DMS53 (cell line): ENCODE data around the gene ATIC.
"Not testable (repeated sequence)": the region's sequence is repeated elsewhere in the genome, so short reads cannot be mapped to it uniquely, and the experiment has no call there.

ENCODE experiments used
- DNase-seq: peaks from one replicate; lab custom pipeline; 2025; lab: John Stamatoyannopoulos, UW

The ATIC gene

DNA sequence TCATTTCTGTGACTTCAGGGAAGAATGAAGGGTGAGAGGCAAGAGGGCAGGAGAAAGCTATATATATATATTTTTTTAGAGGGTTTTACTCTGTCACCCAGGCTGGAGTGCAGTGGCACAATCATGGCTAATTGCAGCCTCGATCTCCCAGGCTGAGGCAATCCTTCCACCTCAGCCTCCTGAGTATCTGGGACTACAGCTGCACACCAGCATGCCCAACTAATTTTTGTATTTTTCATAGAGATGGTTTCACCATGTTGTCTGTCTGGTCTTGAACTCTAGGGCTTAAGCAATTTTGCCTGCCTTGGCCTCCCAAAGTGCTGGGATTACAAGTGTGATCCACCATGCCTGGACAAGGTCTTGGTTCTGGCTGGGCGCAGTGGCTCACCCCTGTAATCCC lies 3.4 kb downstream of the ATIC start:
- no peak for DNase-seq

DNA sequence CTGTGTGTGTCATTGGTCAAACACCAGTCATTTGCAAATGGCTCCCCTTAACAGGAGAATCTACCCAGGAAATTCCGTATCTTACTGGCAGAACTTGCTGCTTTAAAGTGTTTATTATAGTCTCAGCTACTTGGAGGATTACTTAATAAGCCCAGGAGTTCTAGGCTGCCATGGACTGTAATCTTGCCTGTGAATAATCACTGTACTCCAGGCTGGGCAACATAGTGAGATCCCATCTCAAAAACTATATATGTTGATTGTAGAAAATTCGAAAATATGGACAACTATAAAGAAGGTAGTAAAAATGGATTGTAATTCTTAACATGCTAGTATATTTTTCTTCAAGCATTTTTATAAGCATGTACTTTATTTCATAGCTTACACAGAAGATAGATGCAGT lies 4.5 kb downstream of the ATIC start:
- DNase-seq: no peak

DNA sequence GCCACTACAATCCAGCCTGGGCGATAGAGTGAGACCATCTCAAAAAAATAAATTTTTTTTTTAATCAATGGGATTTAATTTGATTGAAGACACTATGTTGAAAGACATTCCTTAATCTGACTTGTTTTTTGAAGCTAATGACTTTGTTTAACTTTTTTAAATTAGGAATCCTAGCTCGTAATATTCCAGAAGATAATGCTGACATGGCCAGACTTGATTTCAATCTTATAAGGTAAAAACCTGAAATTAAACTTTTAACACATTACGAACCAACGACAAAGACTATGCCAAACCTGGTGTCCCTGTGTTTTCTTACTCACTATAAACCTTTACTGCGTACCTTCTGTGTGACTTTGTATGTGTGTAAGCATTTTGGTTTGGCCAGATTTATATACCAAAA lies 7.6 kb downstream of the ATIC start:
- DNase-seq: no peak

DNA sequence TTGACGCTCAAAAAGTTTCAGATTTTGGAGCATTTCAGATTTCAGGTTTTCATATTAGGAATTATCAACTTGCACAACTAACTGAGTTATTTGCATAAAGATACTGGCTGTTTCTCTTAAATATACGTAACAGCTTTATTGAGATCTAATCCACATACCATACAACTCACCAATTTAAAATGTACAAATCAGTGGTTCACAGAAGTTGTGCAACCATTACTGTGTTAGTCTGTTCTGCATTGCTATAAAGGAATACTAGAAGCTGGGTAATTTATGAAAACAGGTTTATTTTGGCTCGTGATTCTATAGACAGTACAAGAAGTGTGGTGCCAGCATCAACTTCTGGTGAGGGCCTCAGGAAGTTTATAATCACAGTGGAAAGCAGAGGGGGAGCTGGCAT lies 8.2 kb downstream of the ATIC start:
- no peak for DNase-seq

DNA sequence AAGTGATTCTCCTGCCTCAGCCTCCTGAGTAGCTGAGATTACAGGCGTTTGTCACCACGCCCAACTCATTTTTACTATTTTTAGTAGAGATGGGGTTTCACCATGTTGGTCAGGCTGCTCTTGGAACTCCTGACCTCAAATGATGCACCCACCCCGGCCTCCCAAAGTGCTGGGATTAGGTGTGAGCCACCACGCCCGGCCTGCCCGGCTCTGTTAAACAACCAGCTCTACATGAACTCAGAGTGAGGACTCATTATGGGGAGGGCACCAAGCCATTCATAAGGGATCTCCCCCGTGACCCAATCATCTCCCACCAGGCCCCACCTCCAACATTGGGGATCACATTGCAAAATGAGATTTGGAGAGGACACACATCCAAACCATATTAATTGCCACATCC lies 8.8 kb downstream of the ATIC start:
- no peak for DNase-seq

DNA sequence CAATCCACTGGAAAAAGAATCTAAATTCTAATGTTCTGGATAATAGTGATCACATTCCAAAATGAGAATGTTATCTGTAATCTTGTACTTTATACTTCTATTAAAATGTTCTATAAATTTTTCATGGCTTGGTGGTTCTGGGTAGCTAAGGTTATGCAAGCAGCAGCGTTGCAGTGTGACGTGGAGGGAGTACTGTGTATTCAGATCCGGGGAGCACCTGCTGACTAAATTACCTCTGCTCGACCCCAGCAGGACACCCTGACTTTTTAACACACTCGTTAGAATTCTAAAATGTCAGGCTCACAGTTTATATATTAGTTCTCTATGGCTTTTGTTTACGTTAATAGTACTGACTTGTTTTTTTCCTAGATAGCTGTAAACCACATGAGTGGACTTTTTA lies 13.0 kb downstream of the ATIC start:
- no peak for DNase-seq

DNA sequence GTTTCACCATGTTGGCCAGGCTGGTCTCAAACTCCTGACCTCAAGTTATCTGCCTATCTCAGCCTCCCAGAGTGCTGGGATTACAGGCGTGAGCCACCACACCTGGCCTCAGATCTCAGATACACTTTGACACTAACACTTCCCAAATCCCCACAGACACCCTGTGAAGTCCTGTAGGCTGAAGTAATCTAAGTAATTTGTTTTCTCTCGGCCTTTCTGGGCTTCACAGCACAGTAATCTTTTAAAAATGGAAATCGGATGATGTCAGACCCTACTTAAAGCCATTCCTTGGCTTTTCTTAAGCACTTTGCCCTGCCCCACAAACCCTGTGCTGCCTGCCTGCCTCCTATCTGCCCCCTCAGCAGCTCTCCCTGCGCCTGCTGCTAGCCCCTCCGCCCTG lies 16.2 kb downstream of the ATIC start:
- no peak for DNase-seq

DNA sequence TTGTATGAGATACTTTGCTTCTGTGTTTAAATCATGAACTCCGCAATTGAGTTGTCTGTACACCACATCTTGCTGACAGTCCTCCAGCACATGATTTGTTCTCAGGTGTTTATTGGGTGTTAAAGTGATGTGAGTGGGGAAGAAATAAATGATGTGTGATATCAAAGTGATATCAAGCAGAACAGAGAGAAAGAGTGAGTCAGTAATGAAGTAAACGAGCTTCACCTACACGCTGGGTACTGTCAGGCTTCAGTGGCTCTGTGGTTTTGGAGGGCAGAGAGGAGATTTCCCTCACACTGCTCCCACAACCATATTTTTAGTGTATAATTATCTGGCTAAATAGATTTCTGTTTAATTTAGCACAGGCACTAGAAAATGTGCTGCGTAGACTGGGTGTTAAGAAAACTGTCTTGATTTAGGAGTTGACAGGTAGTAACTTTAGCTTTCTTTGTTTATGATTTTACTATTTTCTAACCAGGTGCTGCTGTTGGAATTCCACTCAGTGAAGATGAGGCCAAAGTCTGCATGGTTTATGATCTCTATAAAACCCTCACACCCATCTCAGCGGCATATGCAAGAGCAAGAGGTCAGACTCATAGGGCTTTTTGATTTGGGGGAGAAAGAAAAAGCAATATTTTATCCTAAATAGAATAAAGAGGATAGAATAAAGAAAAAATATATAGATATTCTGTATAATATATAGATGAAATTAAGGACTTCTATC lies 21.2 kb downstream of the ATIC start:
- DNase-seq: no peak

DNA sequence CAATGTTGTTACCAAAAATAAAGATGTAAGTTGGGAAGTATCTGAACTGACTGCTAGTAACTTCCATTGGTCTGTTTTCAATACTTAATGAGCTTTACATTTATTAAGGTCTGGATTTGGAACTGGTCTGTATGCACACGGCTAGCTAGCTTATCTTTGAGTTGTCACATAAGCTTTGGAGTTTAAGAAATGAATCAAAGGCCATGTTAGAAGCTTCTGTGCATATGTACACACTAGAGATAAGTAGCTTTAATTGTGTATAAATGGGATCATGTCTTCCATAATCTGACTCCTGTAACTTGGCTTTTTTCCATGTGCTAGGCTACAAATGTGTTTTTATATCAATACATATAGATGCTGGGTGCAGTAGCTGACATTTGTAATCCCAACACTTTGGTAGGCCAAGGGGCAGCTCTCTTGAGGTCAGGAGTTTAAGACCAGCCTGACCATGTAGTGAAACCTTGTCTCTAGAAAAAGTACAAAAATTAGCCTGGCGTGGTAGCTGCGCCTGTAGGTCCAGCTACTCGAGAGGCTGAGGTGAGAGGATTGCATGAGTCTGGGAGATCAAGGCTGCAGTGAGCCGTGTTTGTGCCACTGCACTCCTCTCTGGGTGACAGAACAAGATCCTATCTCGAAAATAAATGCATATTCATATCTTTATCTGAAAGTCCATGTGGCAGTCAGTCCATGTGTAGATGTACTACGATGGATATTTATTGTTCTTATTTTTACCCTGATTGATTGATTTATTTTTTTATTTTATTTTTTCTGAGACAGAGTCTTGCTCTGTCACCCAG lies 27.2 kb downstream of the ATIC start:
- DNase-seq: no peak

DNA sequence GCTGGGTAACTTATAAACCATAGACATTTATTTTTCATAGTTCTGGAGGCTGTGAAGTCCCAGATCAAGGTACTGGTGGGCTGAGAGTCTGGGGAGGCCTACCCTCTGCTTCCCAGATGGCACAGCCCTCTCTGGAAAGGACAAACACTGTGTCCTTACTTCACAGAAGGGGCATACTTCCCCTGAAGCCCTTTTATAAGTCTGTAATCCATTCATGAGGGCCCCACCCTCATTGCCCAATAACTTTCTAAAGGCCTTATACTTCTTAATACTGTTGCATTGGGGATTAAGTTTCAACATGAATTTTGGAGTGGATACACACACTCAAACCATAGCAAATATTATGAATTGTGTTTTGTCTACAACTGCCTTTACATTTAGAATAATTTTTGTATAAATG lies 36.0 kb downstream of the ATIC start:
- no peak for DNase-seq

DNA sequence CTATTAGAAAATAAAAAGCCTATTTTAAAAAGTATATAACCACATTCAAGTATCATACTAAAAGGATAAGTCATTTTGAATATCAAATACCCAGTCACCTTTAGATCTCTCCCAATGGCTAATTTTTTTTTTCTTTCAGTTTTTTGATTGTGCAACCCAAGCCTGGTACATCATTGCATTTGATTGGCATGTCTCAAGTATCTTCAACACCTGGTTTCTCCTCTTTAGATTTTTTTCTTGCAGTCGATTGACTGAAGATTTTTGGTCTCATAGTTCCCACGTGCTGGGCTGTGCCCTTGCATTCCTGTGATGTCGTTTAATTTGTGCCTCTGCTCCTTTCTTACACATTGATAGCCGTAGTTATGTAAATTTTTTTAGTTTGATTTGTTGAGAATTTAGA lies 40.7 kb downstream of the ATIC start:
- DNase-seq: peak; percentile 21

DNA sequence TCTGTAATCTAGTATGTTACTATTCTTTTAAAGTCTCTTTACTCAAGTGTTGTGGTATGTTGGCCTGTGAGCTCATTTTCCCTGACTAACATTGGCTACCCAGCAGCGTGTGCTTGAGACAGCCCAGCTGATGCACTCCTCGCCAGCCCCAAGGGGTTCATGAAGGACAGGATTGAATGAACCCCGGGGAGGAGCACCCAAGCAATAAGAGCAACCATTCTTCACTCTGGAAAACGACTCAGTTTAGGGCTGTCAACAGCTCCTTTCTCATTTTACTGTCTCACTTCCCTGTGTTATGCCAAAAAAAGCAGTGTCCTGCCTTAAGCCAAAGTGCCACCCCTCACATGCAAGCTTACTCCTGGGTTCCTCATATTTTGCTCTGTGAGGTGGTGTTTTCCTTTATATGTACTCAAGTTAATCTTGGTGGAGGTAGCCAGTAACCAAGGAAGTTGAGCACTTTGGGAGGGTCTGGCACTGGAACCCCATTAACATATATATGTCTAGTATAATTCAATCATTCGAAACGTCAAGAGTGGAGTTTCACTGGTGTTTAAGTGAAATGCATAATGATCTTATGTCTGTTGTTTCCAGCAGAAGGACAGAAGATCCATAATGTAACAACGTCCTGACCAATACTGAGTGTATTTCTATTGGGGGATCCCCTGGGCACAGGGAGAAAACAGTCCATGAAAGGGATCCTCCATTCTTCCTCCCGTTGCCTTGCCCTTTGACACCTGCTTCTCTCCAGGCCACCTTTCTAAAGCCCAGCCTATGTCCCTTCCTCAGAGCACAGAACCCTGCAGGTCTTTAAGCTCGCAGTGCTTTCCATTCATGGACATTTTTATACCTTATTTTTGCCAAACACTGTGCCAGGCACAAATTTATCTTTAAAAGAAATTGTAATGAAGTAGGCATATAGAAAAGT lies 43.2 kb downstream of the ATIC start:
- no peak for DNase-seq

DNA sequence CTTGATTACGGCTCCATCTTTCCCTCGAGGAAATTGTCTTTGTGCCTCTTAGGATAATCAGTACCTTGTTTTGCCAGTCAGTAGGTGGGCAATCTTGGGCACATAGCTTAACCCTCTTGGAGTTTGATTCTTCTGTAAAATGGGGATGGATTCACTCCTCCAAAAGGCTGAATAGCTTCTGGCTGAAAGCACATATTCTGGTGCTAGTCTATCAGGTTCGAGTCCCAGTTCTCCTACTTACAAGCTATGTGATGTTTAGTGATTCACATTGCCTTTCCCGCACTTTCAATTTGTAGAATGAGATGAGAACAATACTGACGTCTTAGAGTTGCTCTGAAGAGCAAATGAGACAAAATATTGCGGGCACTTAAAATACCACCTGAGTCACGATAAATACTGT lies 43.9 kb downstream of the ATIC start:
- DNase-seq: no peak

DNA sequence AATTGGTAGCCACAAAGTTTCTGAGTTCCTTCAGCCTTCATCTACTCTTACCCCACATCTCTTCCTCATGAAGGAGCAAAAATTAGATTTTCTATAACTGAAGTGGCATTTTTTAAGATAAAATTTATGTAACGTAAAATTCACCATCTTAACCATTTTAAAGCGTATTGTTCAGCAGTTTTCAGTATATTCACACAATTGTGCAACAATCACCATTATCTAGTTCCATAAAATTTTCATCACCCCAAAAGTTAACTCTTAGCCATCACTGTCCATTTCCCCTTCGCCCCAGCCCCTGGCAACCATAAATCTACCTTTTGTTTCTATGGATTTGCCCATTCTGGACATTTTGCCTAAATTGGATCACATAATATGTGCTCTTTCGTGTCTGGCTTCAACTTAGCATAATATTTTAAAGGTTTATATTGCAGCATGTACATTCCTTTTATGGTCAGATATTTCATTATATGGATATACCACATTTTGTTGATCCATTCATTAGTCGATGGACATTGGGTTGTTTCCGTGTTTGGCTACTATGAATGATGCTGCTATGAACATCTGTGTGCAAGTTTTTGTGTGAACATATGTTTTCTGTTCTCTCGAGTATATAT lies 44.6 kb downstream of the ATIC start:
- no peak for DNase-seq

DNA sequence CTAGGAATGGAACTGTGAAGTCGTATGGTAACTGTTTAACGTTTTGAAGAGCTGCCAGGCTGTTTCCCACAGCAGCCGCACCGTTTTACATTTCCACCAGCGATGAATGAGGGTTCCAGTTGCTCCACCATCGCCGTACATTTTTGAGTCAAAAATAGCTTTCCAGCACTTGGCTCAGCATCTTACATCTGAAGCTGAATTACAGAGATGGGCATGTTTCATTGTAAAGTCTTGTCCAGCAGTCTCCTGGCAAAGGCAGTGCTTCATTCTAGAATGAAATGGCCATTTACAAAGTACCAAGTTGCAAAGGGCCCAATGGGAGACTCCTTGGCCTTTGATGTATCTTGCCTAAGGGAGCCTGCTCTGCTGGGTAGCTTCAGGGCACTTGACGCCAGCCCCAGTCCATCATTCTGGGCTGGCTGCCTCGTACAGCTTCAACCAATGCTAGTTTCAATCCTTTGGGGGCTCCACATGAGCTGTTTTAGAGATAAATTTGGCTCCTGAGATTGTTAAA lies 45.1 kb downstream of the ATIC start:
- no peak for DNase-seq

DNA sequence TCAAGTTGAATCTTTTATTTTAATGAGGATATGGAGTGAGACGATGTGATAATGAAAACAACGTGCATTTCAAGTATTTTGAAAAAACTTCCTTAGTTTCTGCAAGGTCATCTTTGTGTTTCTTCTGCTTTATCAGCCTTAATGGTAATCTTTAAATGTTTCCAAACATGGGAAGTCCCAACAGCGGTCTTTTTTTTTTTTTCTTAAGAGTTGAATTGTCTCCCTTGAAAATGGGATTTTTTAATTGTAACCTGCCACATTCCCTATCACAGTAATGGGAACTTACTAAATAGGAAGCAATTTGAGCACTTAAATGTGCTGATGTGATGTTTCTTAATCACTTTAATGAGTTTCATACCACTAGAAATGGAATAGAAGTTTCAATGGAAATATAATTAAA lies 45.8 kb downstream of the ATIC start:
- DNase-seq: no peak

DNA sequence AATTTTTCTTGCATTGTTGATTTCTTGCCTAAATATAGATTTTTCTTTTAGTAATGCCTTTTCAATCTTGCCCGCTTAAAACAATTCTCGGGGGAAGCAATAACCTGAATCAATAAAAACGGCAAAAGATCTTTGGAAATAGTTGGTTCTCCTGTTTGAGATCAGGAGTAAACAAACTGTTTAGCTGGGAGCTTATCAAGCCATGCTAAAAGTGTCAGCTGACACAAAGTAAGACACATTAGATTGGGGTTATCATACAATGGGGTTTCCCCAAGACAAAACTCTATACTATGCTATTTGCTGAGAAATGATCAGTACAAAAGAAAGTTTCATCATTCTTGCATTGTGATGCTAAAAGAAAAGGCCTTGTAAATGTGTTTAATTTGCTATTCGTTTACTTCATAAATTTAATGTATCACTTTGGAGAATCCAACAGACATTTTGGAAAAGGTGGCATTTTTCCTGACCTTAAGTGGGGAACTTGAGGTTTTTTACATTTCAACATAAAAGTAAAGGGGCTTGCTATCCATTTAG lies 46.5 kb downstream of the ATIC start:
- no peak for DNase-seq

DNA sequence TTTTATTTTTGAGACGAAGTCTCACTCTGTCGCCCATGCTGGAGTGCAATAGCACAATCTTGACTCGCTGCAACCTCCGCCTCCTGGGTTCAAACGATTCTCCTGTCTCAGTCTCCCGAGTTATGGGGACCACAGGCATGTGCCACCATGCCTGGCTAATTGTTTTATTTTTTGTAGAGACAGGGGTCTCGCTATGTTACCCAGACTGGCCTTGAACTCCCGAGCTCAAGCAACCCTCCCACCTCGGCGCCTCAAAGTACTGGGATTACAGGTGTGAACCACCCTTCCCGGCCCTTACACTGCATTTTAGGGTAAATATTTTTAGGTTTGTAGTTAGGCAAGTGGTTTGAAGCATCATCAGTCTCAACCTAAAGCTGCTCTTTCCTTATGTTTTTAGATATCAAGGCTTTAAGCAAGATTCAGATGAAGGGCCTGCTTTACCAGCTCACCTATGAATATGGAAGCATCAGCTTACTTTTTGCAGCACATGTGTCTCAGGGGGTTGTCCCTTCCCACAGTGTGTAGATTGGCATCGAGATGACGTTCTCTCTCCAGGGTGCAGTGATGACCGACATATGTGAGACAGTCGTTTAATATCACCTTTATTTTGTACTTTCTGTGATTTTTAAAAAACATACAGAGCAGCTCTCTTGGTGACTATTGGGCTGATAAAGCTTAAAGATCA lies 47.2 kb downstream of the ATIC start:
- DNase-seq: no peak

DNA sequence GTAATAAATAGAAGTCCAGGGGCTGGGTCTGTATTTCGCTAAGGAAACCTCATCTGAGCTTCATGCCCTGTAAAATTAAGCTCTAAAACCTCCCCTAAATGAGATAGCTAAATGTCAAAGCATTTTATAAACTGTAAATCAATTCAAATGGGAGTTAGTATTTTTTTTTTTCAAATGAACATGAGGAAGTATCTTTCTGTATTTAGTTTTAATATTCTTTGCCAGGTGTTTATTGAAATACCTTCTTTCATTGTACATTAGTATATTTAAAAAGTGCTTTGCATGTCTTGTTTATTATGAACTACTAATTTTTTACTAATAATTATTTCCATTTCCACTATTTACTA lies 47.7 kb downstream of the ATIC start:
- no peak for DNase-seq

DNA sequence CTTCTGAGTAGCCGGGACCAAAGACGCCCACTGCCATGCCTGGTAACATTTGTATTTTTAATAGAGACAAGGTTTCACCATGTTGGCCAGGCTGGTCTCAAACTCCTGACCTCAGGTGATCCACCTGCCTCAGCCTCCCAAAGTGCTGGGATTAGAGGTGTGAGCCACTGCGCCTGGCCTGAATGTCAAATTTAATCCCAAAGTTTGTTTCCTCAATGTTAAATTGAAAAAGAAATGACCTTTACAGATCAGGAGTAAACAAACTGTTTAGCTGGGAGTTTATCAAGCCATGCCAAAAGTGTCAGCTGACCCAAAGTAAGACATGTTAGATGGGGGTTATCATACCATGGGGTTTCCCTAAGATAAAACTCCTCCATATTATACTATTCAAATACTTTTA lies 48.2 kb downstream of the ATIC start:
- not testable (repeated sequence) for DNase-seq

DNA sequence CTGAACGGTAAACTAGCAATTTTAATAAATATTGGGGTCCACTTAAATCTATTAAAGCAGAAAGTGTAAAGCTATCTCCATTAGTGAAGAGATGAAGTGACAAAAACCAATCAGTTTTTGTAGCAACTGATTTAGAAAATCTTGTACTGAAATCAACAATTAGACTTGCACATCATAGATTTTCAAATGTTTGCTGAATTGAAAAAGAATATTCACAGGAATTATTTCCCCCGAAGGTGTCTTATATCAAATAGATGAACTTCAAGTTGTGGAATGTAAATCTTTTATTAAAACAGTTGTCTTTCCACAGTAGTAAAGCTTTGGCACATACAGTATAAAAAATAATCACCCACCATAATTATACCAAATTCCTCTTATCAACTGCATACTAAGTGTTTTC lies 48.7 kb downstream of the ATIC start:
- no peak for DNase-seq
